Mucosa of descending colon (tissue), 3 donors: ENCODE results near the gene PCGF6. TPM values are rescaled to one million over a fixed set of nuclear protein-coding genes. Genes with fewer than 3 reads are reported as not detected.

Experiments
- ATAC-seq: fragments of 200-7000 bp; cut with Tn5 transposase; one replicate; pipeline ENCODE4 v1.9.1; 2020; ENCODE audit warnings: mild to moderate bottlenecking, moderate library complexity
- DNase-seq, 3 donors: peaks; one replicate each; pipeline ENCODE4 v3.0.0-alpha.2; 2020
- H3K36me3 ChIP-seq: fragments of 200-600 bp; one replicate; pipeline ENCODE4 v1.8.0; 2021; ENCODE audit warnings: low read depth, mild to moderate bottlenecking
- H3K4me1 ChIP-seq: fragments of 200-600 bp; one replicate; pipeline ENCODE4 v1.8.0; 2021; ENCODE audit warnings: low read depth, mild to moderate bottlenecking
- H3K4me3 ChIP-seq: fragments of 200-600 bp; one replicate; pipeline ENCODE4 v1.8.0; 2021; ENCODE audit warnings: mild to moderate bottlenecking
- H3K9me3 ChIP-seq: fragments of 200-600 bp; one replicate; pipeline ENCODE4 v1.8.0; 2021; ENCODE audit warnings: mild to moderate bottlenecking
- intact Hi-C, 2 donors: fragments of 100-400 bp; cut with DNase I in 1 of 2; cut with micrococcal nuclease in 1 of 2; formaldehyde crosslinking; loops; one replicate each; pipeline versions ENCODE4 v1.11.0 to v1.11.1; 2022; cut with DNase I, micrococcal nuclease
- total RNA-seq, 3 donors: library from RNA; stranded (reverse); fragmentation: NEBNext Ultra II Directional in 2 of 3; extraction: Animal tissue kit (Norgen Biotek cat#: 25700) in 2 of 3; gene quantifications; one replicate each; pipeline versions ENCODE4 v1.2.1 to v1.2.4, GENCODE V29; 2021 to 2023
- TF ChIP-seq, protein P1 (sequence below): fragments of 200-600 bp; IDR thresholded peaks from one replicate; pipeline ENCODE4 v1.8.0; 2022; ENCODE audit warnings: antibody characterized with exemption, mild to moderate bottlenecking
- donor health status: DM: no; HTN: no; CAD: no; lungs with moderate emphysema.
- donor health status: DM: no; HTN: no; CAD: no.
- donor health status: DM: no; HTN: yes; CAD: no.

PCGF6 gene
- total RNA-seq, 3 donors from 2014 or later, result 5.2 to 10.6 (median 5.7) TPM

DNA sequence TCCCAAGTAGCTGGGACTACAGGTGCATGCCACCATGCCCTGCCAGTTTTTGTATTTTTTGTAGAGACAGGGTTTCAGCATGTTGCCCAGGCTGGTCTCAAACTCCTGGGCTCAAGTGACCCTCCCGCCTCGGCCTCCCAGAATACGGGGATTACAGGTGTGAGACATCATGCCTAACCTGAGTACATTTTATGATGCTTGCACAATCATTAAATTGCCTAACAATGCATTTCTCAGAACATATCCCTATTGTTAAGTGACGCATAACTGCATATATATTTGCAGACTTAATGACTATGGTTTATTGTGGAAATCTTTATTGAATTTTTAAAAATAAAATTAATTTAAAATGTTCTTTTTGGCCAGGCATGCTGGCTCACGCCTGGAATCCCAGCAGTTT lies 43.3 kb downstream of the PCGF6 start:
- peak; percentile 66 for ATAC-seq

DNA sequence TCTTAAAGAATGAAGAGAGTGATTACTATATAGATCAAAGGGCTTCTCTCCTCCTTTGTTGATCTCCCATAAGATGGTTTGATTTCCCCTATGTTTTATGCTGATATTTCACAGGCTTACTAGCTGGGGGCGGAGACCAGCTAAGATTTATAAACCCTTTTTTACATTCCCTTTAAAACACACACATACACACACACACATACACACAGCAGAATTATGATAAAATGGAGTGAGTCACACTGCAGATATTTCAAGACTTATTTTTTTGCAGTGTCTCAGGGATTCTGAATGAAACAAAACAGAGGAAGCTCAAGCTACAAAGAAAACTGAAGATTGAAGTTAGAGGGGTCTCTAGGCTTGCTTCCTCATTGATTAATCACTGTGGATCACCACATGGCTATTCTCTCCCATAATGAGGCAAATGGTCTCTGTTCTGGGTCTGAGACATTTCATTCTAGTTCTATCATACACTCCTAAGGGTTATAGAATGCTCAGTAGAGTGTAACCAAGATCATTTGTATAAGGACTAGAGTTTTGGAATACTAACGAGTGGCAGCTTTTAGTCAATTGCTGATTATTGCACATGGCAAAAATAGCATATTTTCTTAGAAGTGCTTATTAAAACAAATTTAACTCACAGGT lies 55.4 kb downstream of the PCGF6 start:
- ATAC-seq (no peak), DNase-seq (no peak)
- Histone ChIP-seq H3K4me1 (no peaks in the 10 kb centered on the region), H3K9me3 (no peaks in the 10 kb centered on the region), H3K36me3 (no peaks in the 10 kb centered on the region), H3K4me3 (no peak overlapping the region)
- intact Hi-C loops, result no loop called here
- TF ChIP-seq, protein P1, sequence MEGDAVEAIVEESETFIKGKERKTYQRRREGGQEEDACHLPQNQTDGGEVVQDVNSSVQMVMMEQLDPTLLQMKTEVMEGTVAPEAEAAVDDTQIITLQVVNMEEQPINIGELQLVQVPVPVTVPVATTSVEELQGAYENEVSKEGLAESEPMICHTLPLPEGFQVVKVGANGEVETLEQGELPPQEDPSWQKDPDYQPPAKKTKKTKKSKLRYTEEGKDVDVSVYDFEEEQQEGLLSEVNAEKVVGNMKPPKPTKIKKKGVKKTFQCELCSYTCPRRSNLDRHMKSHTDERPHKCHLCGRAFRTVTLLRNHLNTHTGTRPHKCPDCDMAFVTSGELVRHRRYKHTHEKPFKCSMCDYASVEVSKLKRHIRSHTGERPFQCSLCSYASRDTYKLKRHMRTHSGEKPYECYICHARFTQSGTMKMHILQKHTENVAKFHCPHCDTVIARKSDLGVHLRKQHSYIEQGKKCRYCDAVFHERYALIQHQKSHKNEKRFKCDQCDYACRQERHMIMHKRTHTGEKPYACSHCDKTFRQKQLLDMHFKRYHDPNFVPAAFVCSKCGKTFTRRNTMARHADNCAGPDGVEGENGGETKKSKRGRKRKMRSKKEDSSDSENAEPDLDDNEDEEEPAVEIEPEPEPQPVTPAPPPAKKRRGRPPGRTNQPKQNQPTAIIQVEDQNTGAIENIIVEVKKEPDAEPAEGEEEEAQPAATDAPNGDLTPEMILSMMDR, result no peak

More for the DNA sequence above, 43.3 kb downstream of the PCGF6 start:
- intact Hi-C loops, result no loop called here
- no peaks in the 10 kb centered on the region for H3K36me3 ChIP-seq
- no peaks in the 10 kb centered on the region for H3K4me1 ChIP-seq
- H3K9me3 ChIP-seq, result no peaks in the 10 kb centered on the region
- TF ChIP-seq, protein P1, result no peak
- no peak for DNase-seq
- no peak overlapping the region for H3K4me3 ChIP-seq

DNA sequence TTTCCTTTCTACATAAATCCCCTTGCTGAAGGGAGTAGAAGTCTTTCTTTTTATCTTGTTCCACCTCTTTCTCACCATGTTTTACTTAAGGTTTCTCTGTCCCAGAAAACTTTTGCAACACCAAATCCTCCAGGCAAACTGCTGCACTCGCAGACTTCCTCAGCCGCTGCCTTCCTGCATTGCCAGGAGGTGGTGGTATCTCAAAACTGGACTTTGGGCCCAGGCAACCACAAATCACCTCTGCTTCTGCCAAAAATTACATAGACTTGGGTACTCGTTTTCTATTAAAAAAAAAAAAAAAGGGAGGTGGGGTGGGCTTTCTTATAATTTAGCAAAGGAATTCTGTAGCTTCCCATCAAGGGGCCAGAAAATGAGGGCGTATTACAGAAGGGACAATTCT lies 59.4 kb downstream of the PCGF6 start:
- Histone ChIP-seq H3K36me3 (no peaks in the 10 kb centered on the region), H3K4me3 (no peak overlapping the region), H3K4me1 (no peaks in the 10 kb centered on the region), H3K9me3 (no peaks in the 10 kb centered on the region)
- ATAC-seq, result no peak
- intact Hi-C loops, result no loop called here
- TF ChIP-seq, protein P1, result no peak
- no peak for DNase-seq

DNA sequence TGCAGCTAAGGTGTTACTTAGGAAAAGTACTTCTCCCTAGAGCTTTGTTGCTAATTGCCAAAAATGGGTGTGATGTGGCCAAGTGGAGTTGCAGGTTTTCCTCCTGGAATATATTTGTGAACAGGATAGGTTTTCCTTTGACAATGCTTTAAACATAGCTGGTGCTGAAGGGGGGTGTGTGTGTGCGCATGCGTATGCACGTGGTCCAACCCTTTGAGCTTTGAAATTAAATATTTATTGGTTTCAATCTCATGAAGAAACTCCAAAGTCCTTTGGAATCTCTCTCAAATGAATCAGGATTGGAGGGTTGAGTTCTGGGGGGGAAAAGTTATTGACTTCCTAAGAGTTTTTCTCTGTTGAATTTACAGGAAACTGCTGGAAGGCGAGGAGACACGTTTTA lies 62.9 kb downstream of the PCGF6 start:
- intact Hi-C loops, result no loop called here
- Histone ChIP-seq H3K4me3 (no peak overlapping the region), H3K36me3 (no peaks in the 10 kb centered on the region), H3K9me3 (no peaks in the 10 kb centered on the region), H3K4me1 (no peaks in the 10 kb centered on the region)
- no peak for ATAC-seq
- TF ChIP-seq, protein P1, result no peak
- DNase-seq, result no peak

DNA sequence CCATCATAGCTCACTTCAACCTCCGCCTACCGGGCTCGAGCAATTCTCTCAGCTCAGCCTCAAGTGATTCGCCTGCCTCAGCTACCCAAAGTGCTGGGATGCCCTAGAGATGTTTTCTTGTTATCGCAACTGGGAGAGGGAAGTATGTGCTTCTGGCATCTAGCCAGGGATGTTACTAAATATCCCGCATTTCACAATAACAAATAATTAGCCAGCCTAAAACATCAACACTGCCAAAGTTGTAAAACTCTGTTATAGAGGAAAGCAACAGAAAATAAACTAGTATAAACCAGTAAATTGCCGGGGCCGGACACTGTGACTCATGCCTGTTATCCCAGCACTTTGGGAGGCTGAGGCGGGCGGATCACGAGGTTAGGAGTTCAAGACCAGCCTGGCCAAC lies 66.8 kb downstream of the PCGF6 start:
- TF ChIP-seq, protein P1, result no peak
- H3K9me3 ChIP-seq, result no peaks in the 10 kb centered on the region
- no peak overlapping the region for H3K4me3 ChIP-seq
- no peaks in the 10 kb centered on the region for H3K4me1 ChIP-seq
- no peaks in the 10 kb centered on the region for H3K36me3 ChIP-seq
- no peak for ATAC-seq
- DNase-seq, result no peak
- intact Hi-C loops, result no loop called here

DNA sequence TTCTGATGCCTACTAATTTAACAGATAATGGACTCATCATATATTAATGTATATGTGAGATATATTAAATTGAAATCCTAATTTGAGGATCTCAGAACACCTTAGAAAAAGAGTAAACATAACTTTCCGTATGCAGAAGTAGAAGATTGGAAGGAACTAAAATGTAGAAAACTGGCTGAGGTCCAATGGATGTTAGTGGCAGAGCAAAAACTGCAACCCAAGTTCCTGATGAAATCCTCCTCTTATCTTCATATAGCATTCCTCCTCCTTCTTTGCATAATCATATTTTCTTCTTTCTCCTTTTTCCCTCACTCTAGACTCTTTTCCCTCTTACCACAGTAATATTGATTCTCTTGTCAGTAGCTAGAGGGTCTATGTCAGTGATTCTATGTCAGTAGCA lies 68.0 kb downstream of the PCGF6 start:
- Histone ChIP-seq H3K36me3 (no peaks in the 10 kb centered on the region), H3K4me3 (no peak overlapping the region), H3K4me1 (no peaks in the 10 kb centered on the region), H3K9me3 (no peaks in the 10 kb centered on the region)
- intact Hi-C loops, result no loop called here
- DNase-seq (no peak), ATAC-seq (no peak)
- TF ChIP-seq, protein P1, result no peak
